ENCODE measurements around the gene L1CAM. TPM values are rescaled to one million over a fixed set of nuclear protein-coding genes. Genes with fewer than 3 reads are reported as not detected.

The L1CAM gene
- total and polyA plus RNA-seq, 9 of the 15 experiments (the other 6 are each of a cell fraction or from before 2014, with no cell fraction given): 0.09 to 0.86 (median 0.26) TPM; not detected in 3

DNA sequence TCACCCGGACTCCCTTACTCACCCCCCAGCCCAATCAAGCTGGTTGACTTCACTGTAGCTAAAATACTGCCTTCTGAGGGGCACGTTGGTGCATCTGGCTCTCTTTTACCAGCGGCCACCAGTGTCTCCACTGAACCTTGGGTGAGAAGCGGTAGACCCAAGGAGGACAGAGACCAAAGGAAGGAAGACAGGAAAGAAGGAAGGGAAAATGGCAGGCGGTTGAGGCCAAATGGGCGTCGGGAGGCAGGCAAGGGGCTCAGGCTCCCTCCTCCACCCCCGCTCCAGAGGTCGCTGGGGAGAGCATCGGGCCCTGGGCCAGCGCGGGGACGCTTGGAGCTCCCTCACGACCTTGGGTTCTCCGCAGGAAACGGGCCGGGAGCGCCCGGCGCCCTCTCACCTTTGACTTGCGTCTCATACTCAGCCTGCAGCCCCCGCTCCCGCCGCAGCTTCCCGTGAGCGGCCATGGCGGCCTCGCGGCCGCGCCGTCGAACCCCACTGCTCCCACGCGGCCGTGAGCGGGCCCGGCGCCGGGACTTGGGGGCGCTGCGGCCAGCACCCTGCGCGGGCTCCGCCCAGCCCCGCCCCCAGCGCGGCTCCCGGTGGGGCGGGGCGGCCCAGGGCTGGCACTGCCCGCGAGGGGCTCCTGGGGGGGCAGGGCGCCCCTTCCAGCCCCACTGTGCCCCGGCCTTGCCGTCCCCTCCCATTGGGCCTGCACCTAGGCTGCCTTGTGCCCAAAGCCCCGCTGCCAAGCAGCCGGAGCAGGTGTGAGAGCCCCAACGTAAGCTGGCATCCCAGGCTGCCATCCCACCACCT lies 40.0 kb upstream of the L1CAM start, which contains the start of gene ARHGAP4 (continued):
- TF ChIP-seq ZNF3 (CRISPR knock-in tag; IDR thresholded peaks at IDR 0.05) (no peak), ZNF551 (CRISPR knock-in tag; IDR thresholded peaks at IDR 0.05) (no peak), ZNF280A (IDR thresholded peaks at IDR 0.05; ENCODE audit: low read depth, partially characterized antibody) (no peak), TFAP4 (CRISPR knock-in tag; IDR thresholded peaks at IDR 0.05; ENCODE audit: borderline replicate concordance) (0 out of 2 replicates have a peak, but pooled peaks have one; percentile 48), STAG1 (CRISPR knock-in tag; IDR thresholded peaks at IDR 0.05; ENCODE audit: borderline replicate concordance) (no peak), ZNF57 (CRISPR knock-in tag; IDR thresholded peaks at IDR 0.05) (0 out of 2 replicates have a peak, but pooled peaks have one; percentile 63), FOXM1 (IDR thresholded peaks at IDR 0.05; ENCODE audit: low read depth) (no peak), FOXM1 (CRISPR knock-in tag; IDR thresholded peaks at IDR 0.05; ENCODE audit: low read depth) (no peak), MECOM (CRISPR knock-in tag; IDR thresholded peaks at IDR 0.05) (no peak), KLF10 (CRISPR knock-in tag; IDR thresholded peaks at IDR 0.05) (no peak), PML (IDR thresholded peaks at IDR 0.05; ENCODE audit: low read length) (peak; percentile 98), ZC3H8 (IDR thresholded peaks at IDR 0.05) (peak; percentile 96), MAFK (IDR thresholded peaks at IDR 0.05; ENCODE audit: low read length) (no peak), FUS (optimal IDR thresholded peaks at IDR 0.05; ENCODE audit: low read depth, low read length) (peak; percentile 97), ZKSCAN8 (CRISPR knock-in tag; IDR thresholded peaks at IDR 0.05) (no peak), ZSCAN29 (IDR thresholded peaks at IDR 0.05) (no peak)
- TF ChIP-seq, protein P1, sequence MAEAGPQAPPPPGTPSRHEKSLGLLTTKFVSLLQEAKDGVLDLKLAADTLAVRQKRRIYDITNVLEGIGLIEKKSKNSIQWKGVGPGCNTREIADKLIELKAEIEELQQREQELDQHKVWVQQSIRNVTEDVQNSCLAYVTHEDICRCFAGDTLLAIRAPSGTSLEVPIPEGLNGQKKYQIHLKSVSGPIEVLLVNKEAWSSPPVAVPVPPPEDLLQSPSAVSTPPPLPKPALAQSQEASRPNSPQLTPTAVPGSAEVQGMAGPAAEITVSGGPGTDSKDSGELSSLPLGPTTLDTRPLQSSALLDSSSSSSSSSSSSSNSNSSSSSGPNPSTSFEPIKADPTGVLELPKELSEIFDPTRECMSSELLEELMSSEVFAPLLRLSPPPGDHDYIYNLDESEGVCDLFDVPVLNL (CRISPR knock-in tag; IDR thresholded peaks at IDR 0.05; ENCODE audit: low read depth): no peak
- TF ChIP-seq, protein P2, sequence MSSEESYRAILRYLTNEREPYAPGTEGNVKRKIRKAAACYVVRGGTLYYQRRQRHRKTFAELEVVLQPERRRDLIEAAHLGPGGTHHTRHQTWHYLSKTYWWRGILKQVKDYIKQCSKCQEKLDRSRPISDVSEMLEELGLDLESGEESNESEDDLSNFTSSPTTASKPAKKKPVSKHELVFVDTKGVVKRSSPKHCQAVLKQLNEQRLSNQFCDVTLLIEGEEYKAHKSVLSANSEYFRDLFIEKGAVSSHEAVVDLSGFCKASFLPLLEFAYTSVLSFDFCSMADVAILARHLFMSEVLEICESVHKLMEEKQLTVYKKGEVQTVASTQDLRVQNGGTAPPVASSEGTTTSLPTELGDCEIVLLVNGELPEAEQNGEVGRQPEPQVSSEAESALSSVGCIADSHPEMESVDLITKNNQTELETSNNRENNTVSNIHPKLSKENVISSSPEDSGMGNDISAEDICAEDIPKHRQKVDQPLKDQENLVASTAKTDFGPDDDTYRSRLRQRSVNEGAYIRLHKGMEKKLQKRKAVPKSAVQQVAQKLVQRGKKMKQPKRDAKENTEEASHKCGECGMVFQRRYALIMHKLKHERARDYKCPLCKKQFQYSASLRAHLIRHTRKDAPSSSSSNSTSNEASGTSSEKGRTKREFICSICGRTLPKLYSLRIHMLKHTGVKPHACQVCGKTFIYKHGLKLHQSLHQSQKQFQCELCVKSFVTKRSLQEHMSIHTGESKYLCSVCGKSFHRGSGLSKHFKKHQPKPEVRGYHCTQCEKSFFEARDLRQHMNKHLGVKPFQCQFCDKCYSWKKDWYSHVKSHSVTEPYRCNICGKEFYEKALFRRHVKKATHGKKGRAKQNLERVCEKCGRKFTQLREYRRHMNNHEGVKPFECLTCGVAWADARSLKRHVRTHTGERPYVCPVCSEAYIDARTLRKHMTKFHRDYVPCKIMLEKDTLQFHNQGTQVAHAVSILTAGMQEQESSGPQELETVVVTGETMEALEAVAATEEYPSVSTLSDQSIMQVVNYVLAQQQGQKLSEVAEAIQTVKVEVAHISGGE (CRISPR knock-in tag; IDR thresholded peaks at IDR 0.05): 0 out of 6 replicates have a peak, but pooled peaks of 1 of the 3 experiments have one; percentile 18
- TF ChIP-seq, protein P3, sequence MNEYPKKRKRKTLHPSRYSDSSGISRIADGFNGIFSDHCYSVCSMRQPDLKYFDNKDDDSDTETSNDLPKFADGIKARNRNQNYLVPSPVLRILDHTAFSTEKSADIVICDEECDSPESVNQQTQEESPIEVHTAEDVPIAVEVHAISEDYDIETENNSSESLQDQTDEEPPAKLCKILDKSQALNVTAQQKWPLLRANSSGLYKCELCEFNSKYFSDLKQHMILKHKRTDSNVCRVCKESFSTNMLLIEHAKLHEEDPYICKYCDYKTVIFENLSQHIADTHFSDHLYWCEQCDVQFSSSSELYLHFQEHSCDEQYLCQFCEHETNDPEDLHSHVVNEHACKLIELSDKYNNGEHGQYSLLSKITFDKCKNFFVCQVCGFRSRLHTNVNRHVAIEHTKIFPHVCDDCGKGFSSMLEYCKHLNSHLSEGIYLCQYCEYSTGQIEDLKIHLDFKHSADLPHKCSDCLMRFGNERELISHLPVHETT (CRISPR knock-in tag; conservative IDR thresholded peaks at IDR 0.05 in 1 of 2, IDR thresholded peaks at IDR 0.05 in 1 of 2): peak in 1 of 2 experiments; percentile 74; a peak in 1 of 4 replicates

Measured in K562 (cell line).